ENCODE measurements around the gene RPH3AL. TPM values are rescaled to one million over a fixed set of nuclear protein-coding genes. Genes with fewer than 3 reads are reported as not detected.

Gene RPH3AL
- polyA plus RNA-seq, 4 donors, result 13.1 to 27.4 (median 18.7) TPM

- DNase-seq (ENCODE audit: low read depth in 4 of 4, low spot score in 3 of 4), result no peak
Observed at GRCh38 chr17:354651-355556, 2.3 kb upstream of the RPH3AL start.

GRCh38 chr17:353838-354234 lies 1.2 kb upstream of the RPH3AL start:
- no peak for DNase-seq (ENCODE audit: low read depth in 4 of 4, low spot score in 3 of 4)

DNA sequence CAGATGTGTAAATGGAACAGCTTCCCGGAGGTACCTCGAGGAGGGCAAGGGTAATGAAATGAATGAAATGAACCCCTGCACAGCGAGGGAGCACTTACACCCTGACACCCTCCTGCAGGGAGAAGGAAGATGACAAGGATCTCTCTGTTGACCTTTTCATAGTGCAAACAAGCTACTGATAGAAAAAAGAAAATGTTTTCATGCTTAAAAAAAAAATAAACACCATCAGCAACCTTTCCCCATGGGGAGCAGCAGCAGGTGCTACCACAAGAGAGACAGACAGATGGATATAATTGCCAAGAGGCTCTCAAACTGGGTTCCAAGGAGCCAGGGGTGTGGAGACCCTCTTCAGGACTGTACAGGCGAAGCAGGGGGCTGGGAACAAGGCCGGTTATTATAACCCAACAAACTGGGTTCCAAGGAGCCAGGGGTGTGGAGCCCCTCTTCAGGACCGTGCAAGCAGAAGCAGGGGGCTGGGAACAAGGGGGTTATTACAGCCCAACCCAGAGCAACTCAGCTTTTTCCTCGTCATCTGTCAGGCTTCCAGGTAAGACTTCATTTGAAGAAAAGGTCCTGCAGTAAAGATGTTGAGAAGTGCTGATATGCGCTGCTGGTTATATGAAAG lies 718 bp upstream of the RPH3AL start:
- no peak for DNase-seq (ENCODE audit: low read depth in 4 of 4, low spot score in 3 of 4)

DNA sequence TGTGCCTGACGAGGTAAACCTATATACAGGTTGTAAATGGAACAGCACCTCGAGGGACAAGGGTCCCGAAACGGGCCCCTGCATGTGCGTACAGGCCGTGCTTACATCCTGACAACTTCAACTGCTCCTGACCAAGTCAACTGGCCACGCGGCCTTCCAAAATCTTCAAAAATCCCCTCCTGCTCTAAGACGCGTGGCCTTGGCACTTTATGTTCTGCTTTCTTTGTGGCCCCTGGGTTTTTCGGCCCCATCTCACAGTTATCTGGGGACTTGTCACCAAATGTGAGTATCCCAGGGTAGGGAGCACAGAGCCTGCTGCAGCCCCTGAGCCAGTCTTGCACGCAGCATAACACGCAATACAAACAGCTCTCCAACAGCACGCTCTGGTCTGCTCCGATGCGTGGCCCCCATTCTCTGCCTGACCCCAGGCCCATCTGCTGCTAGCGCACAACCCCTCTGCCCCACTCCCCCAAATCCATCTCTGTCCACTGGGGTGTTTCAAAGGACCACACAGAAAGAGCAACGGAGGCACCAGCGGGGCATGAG lies 659 bp downstream of the RPH3AL start:
- no peak for DNase-seq (ENCODE audit: low read depth in 4 of 4, low spot score in 3 of 4)

DNA sequence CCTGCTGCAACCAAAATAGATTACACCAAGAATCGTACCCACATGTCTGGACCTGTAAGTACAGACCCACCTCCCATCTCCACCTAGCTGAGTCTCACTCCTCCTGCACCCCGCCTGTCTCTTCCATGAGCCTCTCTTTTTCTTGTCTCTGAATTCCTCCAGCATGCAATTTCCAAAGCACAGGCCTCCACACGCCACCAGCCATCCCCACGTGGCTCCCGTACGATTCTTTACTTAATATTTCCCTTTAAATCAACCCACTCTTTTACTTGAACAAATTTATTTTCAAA lies 1.2 kb downstream of the RPH3AL start:
- DNase-seq (ENCODE audit: low read depth in 4 of 4, low spot score in 3 of 4), result no peak

DNA sequence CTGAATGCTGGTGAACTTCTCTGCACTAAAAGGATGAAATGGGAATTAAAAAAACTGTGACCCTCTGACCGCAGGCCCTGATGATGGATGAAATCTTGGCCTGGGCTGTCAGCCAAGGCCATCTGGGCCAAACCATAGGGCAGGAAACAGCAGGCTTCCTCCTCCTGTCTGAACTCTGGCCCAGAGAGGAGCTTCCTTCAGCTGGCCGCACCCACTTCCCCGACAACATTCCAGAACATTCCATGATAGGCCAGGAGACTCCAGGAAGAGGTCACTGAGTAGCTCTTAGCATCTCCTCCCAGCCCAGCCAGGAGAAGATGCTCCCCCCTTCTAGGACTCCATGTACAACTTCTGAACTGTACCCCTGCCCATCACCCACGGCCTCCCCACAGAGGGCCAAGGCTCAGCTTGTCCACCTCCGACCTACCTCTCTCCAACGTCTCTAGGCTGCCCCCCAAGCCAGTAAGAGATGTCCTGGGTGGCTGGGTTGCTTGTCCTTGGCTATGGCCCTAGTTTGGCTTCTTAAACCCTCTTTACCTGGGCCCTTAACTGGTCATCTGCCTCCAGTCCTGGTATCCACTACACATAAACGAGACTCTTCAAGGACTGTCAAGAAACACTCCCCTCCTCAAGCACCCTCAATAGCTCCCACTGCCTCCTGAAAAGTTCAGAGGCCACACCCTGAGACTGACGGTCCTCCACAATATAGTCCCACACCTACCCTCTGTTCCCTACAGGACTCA lies 1.7 kb downstream of the RPH3AL start:
- DNase-seq (ENCODE audit: low read depth in 4 of 4, low spot score in 3 of 4), result no peak

- DNase-seq (ENCODE audit: low read depth in 4 of 4, low spot score in 3 of 4), result no peak
Observed at GRCh38 chr17:349666-350065, 2.9 kb downstream of the RPH3AL start.

GRCh38 chr17:348692-349425 lies 3.7 kb downstream of the RPH3AL start:
- DNase-seq (ENCODE audit: low read depth in 4 of 4, low spot score in 3 of 4), result no peak

DNA sequence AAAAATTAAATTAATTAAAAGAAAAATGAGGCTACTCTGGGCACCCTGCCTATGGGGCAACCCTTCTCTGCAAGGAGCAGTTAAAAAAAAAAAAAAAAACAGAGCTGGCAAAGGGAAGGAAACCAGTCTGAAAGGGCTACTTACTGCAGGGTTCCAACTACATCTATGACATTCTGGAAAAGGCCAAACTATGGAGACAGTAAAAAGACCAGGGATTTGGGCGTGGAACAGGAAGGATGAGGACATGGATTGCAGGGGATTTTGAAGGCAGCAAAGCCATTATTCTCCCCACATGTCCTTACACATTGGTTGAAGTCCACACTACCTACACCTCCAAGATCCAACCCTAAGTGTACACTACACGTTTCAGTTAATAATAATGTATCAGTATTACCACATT lies 4.6 kb downstream of the RPH3AL start:
- no peak for DNase-seq (ENCODE audit: low read depth in 4 of 4, low spot score in 3 of 4)

- no peak for DNase-seq (ENCODE audit: low read depth in 4 of 4, low spot score in 3 of 4)
Observed at GRCh38 chr17:347309-347899, 5.2 kb downstream of the RPH3AL start.

GRCh38 chr17:345992-346785 lies 6.4 kb downstream of the RPH3AL start:
- DNase-seq (ENCODE audit: low read depth in 4 of 4, low spot score in 3 of 4), result no peak

DNA sequence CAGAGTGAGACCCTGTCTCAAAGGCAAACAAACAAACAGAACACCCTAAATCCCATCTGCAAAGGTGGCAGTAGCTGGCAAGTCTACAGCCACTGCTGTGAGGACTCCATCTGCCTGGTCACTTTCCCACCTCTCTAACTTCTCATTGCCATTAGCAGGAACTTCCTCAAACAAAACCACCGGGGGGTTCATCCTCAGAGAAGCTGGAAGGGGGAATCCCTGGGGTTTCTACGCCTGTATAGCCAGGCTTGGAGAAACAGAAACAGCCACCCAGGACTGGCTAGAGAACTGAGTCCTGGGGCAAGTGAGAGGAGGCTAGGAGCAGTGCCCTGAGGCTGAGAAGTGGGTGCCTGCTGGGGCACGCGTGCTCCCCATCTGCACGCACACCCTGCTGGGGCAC lies 7.3 kb downstream of the RPH3AL start:
- DNase-seq (ENCODE audit: low read depth in 4 of 4, low spot score in 3 of 4), result no peak

GRCh38 chr17:343875-344752 lies 8.5 kb downstream of the RPH3AL start:
- no peak for DNase-seq (ENCODE audit: low read depth in 4 of 4, low spot score in 3 of 4)

DNA sequence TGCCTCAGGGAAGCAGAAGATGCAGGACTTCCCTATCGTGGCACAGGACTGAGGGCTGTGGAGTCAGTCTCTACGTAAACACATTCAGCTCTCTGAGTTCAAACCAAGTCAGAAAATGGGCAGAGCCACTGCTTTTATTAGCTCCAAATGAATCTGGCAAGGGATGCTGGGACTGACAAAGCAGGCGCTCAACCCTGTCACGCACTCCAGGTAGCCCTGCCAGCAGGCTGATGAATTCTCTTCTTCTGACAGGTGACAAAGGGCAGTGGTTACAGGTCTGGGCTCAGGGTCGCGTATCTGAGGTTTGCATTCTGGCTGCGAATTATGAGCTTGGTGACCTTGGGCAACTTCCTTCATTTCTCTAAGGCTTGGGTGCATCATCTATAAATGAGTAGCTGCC lies 9.4 kb downstream of the RPH3AL start:
- no peak for DNase-seq (ENCODE audit: low read depth in 4 of 4, low spot score in 3 of 4)

DNA sequence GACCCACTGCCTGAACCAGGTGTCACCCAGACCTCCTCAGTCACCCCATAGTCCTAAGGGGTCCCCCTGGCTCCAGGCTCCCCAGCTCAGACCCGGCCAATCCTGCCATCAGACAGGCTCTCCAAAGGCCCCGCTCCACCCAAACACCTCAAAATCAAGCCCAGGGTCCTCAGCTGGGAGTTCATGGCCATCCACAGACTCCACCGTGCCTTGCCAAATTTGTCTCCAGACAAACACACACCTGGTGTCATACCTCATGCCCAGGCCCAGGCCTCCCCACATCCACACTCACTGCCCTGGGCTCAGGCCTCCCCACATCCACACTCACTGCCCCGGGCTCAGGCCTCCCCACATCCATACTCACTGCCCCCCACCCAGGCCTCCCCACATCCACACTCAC lies 12.5 kb downstream of the RPH3AL start:
- DNase-seq (ENCODE audit: low read depth in 4 of 4, low spot score in 3 of 4), result no peak

- no peak for DNase-seq (ENCODE audit: low read depth in 4 of 4, low spot score in 3 of 4)
Observed at GRCh38 chr17:339193-340061, 13.2 kb downstream of the RPH3AL start.

DNA sequence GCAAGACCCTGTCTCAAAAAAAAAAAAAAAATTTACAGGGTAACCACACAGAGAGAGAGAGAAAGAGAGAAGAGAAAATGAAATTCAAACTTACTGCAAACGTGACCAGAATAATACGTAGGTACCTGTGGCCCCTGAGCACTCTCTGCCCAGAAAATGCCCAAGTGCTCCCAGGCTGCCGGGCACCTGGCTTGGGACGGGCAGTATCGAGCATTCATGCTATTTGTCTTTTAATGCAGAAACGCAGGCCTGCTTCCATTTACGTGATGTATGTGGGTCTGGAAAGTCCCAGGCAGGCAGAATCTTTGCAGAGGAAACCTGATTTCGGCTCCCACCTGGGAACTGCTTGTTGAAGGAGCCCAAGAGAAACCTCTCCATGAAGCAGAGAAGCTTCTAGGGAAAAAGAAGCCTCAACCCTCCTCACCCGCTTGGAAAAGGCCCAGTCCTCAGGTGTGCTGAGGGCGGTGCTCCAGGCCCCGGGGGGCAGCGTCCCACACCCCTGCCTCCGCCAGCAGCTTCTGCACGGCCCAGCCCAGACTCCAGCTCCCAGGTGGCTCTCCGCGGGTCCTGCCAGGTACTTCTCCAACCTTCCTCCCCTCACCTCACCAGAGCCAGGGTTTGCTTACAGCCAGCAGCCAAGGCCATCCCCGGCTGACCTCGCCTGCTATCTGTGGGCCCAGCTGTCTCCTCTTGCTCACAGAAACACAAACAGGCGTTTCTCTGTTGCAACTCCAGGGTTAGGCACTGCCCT lies 14.0 kb downstream of the RPH3AL start:
- no peak for DNase-seq (ENCODE audit: low read depth in 4 of 4, low spot score in 3 of 4)

Data from right renal pelvis (tissue), 4 donors.